ENCODE data around the gene ZNF555.

DNA sequence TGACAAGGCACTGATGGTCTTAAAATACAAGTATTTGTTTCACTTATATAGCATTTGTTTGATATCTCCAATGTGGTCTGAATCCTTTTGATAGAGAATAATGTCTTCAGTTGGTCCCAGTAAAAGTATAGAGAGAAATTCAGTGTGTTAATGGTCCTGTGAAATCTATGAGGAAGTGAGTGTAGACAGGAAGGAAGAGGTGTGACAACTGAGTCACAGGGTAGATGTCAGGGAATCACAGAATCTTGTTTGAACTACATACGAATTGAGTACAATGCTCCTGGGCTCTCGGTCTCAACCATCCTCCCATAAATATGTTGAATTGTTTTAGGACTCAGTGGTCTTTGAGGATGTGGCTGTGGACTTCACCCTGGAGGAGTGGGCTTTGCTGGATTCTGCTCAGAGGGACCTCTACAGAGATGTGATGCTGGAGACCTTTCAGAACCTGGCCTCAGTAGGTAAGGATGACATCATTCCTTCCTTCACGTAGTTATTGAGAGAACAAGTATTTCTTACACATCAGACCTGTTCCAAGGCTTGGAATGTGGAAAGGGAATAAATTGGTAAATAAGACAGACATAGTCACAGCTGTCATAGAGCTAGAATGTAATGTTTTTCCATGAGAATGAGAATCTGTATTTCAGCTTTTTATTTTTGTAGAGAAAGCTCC, 9.1 kb downstream of the ZNF555 start:
- TF ChIP-seq, protein P1, sequence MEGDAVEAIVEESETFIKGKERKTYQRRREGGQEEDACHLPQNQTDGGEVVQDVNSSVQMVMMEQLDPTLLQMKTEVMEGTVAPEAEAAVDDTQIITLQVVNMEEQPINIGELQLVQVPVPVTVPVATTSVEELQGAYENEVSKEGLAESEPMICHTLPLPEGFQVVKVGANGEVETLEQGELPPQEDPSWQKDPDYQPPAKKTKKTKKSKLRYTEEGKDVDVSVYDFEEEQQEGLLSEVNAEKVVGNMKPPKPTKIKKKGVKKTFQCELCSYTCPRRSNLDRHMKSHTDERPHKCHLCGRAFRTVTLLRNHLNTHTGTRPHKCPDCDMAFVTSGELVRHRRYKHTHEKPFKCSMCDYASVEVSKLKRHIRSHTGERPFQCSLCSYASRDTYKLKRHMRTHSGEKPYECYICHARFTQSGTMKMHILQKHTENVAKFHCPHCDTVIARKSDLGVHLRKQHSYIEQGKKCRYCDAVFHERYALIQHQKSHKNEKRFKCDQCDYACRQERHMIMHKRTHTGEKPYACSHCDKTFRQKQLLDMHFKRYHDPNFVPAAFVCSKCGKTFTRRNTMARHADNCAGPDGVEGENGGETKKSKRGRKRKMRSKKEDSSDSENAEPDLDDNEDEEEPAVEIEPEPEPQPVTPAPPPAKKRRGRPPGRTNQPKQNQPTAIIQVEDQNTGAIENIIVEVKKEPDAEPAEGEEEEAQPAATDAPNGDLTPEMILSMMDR (IDR thresholded peaks at IDR 0.05): no peak
- TF ChIP-seq ZFX (IDR thresholded peaks at IDR 0.05; ENCODE audit: borderline replicate concordance): no peak

Data from 22Rv1 (cell line).